GM12878 (cell line): ENCODE results near the gene MRRF. TPM values are rescaled to one million over a fixed set of nuclear protein-coding genes. Genes with fewer than 3 reads are reported as not detected.

Source experiments
- ATAC-seq: fragments of 200-7000 bp; cut with Tn5 transposase; 3 replicates; pipeline ENCODE4 v1.9.1; 2020; ENCODE audit warnings: mild to moderate bottlenecking, moderate library complexity
- BruUV-seq: library from RNA; stranded (reverse); fragments of 400-500 nt; replicated peaks from 2 replicates; lab custom pipeline; 2021; lab: Mats Ljungman, UMichigan
- CTCF ChIA-PET: fragments of 300-600 bp; sonication (Branson Sonifier 250); formaldehyde crosslinking; extraction: SDS; loops from one replicate; lab custom pipeline; 2021; ENCODE audit warnings: inconsistent platforms; lab: Yijun Ruan, JAX
- POLR2A ChIA-PET: fragments of 350-600 bp; formaldehyde crosslinking; extraction: SDS; loops from one replicate; lab custom pipeline; 2021; ENCODE audit warnings: inconsistent platforms; lab: Charles Lee
- RAD21 ChIA-PET: fragments of 300-600 bp; sonication (Branson Sonifier 250); formaldehyde crosslinking; loops from one replicate; lab custom pipeline; 2023; ENCODE audit warnings: antibody characterized with exemption; ENCODE audit not compliant: unreplicated experiment; lab: Charles Lee
- SMC1A ChIA-PET: fragments of 300-600 bp; sonication (Branson Sonifier 250); formaldehyde crosslinking; loops from one replicate; lab custom pipeline; 2023; ENCODE audit not compliant: unreplicated experiment, uncharacterized antibody; lab: Charles Lee
- DNase-seq: peaks from one replicate; pipeline ENCODE4 v3.0.0-alpha.2; 2011; ENCODE audit warnings: low read depth, low spot score
- FAIRE-seq: peaks from 3 replicates; lab custom pipeline; 2011; peaks lifted over from hg19 to GRCh38; lab: Jason Lieb, UNC
- H2AFZ ChIP-seq: 2 replicates; pipeline ENCODE4 v1.6.0; 2011; ENCODE audit warnings: low read depth, low read length, control low read depth; ENCODE audit not compliant: control insufficient read depth
- H3K27ac ChIP-seq: 2 replicates; pipeline ENCODE4 v1.5.1; 2011; ENCODE audit warnings: control low read depth; ENCODE audit not compliant: control insufficient read depth, insufficient read depth
- H3K27me3 ChIP-seq, 2 experiments: replicated peaks in 1 of 2; 2 replicates each; pipeline versions ENCODE4 v1.6.0 to v1.6.1; 2011; ENCODE audit warnings: low read length in 1 of 2; ENCODE audit not compliant: control insufficient read depth in 2 of 2, insufficient read depth in 2 of 2
- H3K36me3 ChIP-seq, 2 experiments: 2 replicates each; pipeline ENCODE4 v1.5.1; 2011; ENCODE audit warnings: low read length in 1 of 2; ENCODE audit not compliant: control insufficient read depth in 2 of 2, insufficient read depth in 2 of 2
- H3K4me1 ChIP-seq: 2 replicates; pipeline ENCODE4 v1.6.1; 2011; ENCODE audit warnings: mild to moderate bottlenecking, low read length, moderate library complexity, mixed read lengths; ENCODE audit not compliant: control insufficient read depth, insufficient read depth
- H3K4me2 ChIP-seq: 2 replicates; pipeline ENCODE4 v1.6.0; 2011; ENCODE audit warnings: control low read depth; ENCODE audit not compliant: control insufficient read depth, insufficient read depth
- H3K4me3 ChIP-seq: fragments of 200-600 bp; sonication (generic); 2 replicates; pipeline ENCODE4 v1.5.1; 2016
- H3K79me2 ChIP-seq: 2 replicates; pipeline ENCODE4 v1.6.0; 2011; ENCODE audit warnings: low read length; ENCODE audit not compliant: control insufficient read depth, insufficient read depth
- H3K9ac ChIP-seq: 2 replicates; pipeline ENCODE4 v1.8.0; 2011; ENCODE audit warnings: low read length, control low read depth, mixed read lengths; ENCODE audit not compliant: control insufficient read depth, insufficient read depth
- H3K9me3 ChIP-seq: replicated peaks from 3 replicates; pipeline ENCODE4 v1.5.1; 2011; ENCODE audit warnings: mild to moderate bottlenecking, low read length; ENCODE audit not compliant: control insufficient read depth, insufficient read depth
- H4K20me1 ChIP-seq: 2 replicates; pipeline ENCODE4 v1.6.0; 2011; ENCODE audit not compliant: control insufficient read depth, insufficient read depth
- MEF2A ChIP-seq: IDR thresholded peaks from 2 replicates; pipeline ENCODE4 v1.6.1; 2011; ENCODE audit warnings: low read depth, mild to moderate bottlenecking, low read length, moderate library complexity; ENCODE audit not compliant: insufficient read depth
- NBN ChIP-seq: fragments of 450-650 bp; IDR thresholded peaks from 2 replicates; pipeline ENCODE4 v1.6.1; 2016
- TAF1 ChIP-seq: IDR thresholded peaks from 2 replicates; pipeline ENCODE4 v1.6.1; 2011; ENCODE audit warnings: mild to moderate bottlenecking, low read depth, low read length, borderline replicate concordance
- ZBED1 ChIP-seq: IDR thresholded peaks from 2 replicates; pipeline ENCODE4 v1.6.1; 2016; ENCODE audit warnings: borderline replicate concordance
- WGBS: methylation state at CpG from one replicate; pipeline ENCODE4 v1.1.6; 2016; ENCODE audit warnings: low lambda C conversion rate; ENCODE audit not compliant: insufficient replicate concordance, insufficient coverage; ENCODE audit errors: missing lambda C conversion rate; 5-methylcytosine and 5-hydroxymethylcytosine counted together
- in situ Hi-C: fragments of 300-500 bp; cut with MboI; formaldehyde crosslinking; loops from 9 replicates; pipeline ENCODE4 v1.14.3; 2018; ENCODE audit warnings: mixed read lengths
- intact Hi-C: fragments of 100-400 bp; cut with micrococcal nuclease; formaldehyde crosslinking; loops from one replicate; pipeline ENCODE4 v1.14.2; 2022; ENCODE audit not compliant: unreplicated experiment
- polyA plus RNA-seq, 11 experiments: library from polyadenylated mRNA; depleted of rRNA in 4 of 11; unstranded in 6 of 11; stranded (reverse) in 5 of 11; fragments of >200 nt; fragmentation: Nextera tagmentation in 4 of 11; fragmentation: Illumina TruSeq in 1 of 11; extraction: Ambion mirVana in 4 of 11; extraction: Trizol in 1 of 11; gene quantifications; 1 replicate in 1 of 11; 2 replicates in 10 of 11; pipeline versions ENCODE4 v1.2.1 to v1.2.3, GENCODE V29; 2011 to 2016; ENCODE audit warnings: inconsistent platforms in 2 of 11, missing spikeins in 2 of 11, low read depth in 1 of 11
- total RNA-seq, 4 experiments: library from RNA; depleted of rRNA in 3 of 4; stranded (reverse); fragments of >200 nt in 3 of 4; fragmentation: Illumina TruSeq in 1 of 4; extraction: Trizol in 1 of 4; gene quantifications; 2 replicates each; pipeline versions ENCODE4 v1.2.1 to v1.2.3, GENCODE V29; 2013 to 2021
- TF ChIP-seq, protein P1 (sequence below): fragments of 450-650 bp; IDR thresholded peaks from 2 replicates; pipeline ENCODE4 v1.6.1; 2018; ENCODE audit warnings: borderline replicate concordance, mild to moderate bottlenecking; ENCODE audit not compliant: partially characterized antibody
- TF ChIP-seq, protein P2 (sequence below): fragments of 450-650 bp; formaldehyde crosslinking; IDR thresholded peaks from 2 replicates; pipeline ENCODE4 v1.4.0; 2020; ENCODE audit warnings: mild to moderate bottlenecking, moderate library complexity
- TF ChIP-seq, protein P3 (sequence below): IDR thresholded peaks from 2 replicates; pipeline ENCODE4 v1.6.1; 2012; ENCODE audit warnings: low read length, inconsistent platforms
- TF ChIP-seq, protein P4 (sequence below): fragments of 450-650 bp; formaldehyde crosslinking; IDR thresholded peaks from 2 replicates; pipeline ENCODE4 v1.4.0; 2022; ENCODE audit warnings: mild to moderate bottlenecking, moderate library complexity

MRRF gene
- total and polyA plus RNA-seq, 10 of the 15 experiments (the other 5 are each of a cell fraction or from before 2014, with no cell fraction given) = 64.8 to 112 (median 76.4) TPM

DNA sequence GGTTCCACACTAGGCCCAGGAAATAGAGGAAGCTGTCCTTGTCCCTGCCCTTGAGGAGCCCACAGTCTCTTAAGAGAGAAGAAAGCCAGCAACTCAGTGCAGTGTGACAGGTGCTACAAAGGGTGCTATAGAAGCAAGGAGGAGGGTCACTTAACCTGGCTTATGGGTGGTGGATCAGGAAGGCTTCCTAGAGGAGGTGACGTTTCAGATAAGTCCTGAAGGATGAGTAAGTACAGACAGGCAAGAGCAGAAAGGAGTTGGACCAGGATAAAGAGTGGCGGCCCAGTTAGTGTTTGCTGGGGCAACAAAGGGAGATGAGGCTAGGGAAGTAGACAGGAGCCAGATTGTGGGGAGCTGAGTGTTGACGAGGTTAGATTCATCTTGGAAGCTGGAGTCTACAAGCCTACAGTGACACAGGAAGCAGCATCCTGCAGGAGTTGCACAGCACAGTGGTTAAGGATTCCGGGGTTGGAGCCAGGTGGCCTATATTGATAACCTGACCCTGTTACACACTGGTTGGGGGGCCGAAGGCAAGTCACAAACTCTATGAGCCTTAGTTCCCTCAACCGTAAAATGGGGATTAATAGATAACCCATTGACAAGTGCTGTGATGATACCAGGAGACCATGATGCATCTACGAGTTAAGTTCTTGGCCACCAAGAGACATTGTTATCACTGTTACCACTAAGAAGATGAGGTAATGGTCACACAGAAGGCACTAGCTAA lies 30.5 kb upstream of the MRRF start:
- Histone ChIP-seq H4K20me1 (no peaks in the 10 kb centered on the region; the same call in 1 of the 2 replicates), H3K36me3 (no peaks in the 10 kb centered on the region), H3K9me3 (no peaks in the 10 kb centered on the region), H2AFZ (no peak overlapping the region), H3K27ac (no peak overlapping the region), H3K4me2 (no peak overlapping the region), H3K9ac (no peak overlapping the region), H3K4me1 (no peaks in the 10 kb centered on the region), H3K27me3 (peaks cover 6 to 17% of the 10 kb centered on the region in 2 experiments), H3K79me2 (no peaks in the 10 kb centered on the region), H3K4me3 (no peak overlapping the region)
- ChIA-PET POLR2A (interaction anchor here (0.6 kb wide), 1 partner anchor 910 kb away, joined by 4 read pairs; no protein-coding TSS in a partner anchor), CTCF (interaction anchor here (0.7 kb wide), 1 partner anchor 51 kb away, joined by 3 read pairs; no protein-coding TSS in a partner anchor), SMC1A (no interaction called here), RAD21 (no interaction called here)
- ATAC-seq = no peak
- intact Hi-C loops = no loop called here
- no peak for DNase-seq
- in situ Hi-C loops = no loop called here
- TF ChIP-seq, protein P1, sequence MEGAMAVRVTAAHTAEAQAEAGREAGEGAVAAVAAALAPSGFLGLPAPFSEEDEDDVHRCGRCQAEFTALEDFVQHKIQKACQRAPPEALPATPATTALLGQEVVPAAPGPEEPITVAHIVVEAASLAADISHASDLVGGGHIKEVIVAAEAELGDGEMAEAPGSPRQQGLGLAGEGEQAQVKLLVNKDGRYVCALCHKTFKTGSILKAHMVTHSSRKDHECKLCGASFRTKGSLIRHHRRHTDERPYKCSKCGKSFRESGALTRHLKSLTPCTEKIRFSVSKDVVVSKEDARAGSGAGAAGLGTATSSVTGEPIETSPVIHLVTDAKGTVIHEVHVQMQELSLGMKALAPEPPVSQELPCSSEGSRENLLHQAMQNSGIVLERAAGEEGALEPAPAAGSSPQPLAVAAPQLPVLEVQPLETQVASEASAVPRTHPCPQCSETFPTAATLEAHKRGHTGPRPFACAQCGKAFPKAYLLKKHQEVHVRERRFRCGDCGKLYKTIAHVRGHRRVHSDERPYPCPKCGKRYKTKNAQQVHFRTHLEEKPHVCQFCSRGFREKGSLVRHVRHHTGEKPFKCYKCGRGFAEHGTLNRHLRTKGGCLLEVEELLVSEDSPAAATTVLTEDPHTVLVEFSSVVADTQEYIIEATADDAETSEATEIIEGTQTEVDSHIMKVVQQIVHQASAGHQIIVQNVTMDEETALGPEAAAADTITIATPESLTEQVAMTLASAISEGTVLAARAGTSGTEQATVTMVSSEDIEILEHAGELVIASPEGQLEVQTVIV = no peak
- TF ChIP-seq MEF2A = no peak
- TF ChIP-seq, protein P2, sequence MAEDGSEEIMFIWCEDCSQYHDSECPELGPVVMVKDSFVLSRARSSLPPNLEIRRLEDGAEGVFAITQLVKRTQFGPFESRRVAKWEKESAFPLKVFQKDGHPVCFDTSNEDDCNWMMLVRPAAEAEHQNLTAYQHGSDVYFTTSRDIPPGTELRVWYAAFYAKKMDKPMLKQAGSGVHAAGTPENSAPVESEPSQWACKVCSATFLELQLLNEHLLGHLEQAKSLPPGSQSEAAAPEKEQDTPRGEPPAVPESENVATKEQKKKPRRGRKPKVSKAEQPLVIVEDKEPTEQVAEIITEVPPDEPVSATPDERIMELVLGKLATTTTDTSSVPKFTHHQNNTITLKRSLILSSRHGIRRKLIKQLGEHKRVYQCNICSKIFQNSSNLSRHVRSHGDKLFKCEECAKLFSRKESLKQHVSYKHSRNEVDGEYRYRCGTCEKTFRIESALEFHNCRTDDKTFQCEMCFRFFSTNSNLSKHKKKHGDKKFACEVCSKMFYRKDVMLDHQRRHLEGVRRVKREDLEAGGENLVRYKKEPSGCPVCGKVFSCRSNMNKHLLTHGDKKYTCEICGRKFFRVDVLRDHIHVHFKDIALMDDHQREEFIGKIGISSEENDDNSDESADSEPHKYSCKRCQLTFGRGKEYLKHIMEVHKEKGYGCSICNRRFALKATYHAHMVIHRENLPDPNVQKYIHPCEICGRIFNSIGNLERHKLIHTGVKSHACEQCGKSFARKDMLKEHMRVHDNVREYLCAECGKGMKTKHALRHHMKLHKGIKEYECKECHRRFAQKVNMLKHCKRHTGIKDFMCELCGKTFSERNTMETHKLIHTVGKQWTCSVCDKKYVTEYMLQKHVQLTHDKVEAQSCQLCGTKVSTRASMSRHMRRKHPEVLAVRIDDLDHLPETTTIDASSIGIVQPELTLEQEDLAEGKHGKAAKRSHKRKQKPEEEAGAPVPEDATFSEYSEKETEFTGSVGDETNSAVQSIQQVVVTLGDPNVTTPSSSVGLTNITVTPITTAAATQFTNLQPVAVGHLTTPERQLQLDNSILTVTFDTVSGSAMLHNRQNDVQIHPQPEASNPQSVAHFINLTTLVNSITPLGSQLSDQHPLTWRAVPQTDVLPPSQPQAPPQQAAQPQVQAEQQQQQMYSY (CRISPR knock-in tag) = no peak
- no peak for TF ChIP-seq ZBED1
- TF ChIP-seq, protein P3, sequence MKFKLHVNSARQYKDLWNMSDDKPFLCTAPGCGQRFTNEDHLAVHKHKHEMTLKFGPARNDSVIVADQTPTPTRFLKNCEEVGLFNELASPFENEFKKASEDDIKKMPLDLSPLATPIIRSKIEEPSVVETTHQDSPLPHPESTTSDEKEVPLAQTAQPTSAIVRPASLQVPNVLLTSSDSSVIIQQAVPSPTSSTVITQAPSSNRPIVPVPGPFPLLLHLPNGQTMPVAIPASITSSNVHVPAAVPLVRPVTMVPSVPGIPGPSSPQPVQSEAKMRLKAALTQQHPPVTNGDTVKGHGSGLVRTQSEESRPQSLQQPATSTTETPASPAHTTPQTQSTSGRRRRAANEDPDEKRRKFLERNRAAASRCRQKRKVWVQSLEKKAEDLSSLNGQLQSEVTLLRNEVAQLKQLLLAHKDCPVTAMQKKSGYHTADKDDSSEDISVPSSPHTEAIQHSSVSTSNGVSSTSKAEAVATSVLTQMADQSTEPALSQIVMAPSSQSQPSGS = no peak
- TF ChIP-seq NBN = no peak
- TF ChIP-seq, protein P4, sequence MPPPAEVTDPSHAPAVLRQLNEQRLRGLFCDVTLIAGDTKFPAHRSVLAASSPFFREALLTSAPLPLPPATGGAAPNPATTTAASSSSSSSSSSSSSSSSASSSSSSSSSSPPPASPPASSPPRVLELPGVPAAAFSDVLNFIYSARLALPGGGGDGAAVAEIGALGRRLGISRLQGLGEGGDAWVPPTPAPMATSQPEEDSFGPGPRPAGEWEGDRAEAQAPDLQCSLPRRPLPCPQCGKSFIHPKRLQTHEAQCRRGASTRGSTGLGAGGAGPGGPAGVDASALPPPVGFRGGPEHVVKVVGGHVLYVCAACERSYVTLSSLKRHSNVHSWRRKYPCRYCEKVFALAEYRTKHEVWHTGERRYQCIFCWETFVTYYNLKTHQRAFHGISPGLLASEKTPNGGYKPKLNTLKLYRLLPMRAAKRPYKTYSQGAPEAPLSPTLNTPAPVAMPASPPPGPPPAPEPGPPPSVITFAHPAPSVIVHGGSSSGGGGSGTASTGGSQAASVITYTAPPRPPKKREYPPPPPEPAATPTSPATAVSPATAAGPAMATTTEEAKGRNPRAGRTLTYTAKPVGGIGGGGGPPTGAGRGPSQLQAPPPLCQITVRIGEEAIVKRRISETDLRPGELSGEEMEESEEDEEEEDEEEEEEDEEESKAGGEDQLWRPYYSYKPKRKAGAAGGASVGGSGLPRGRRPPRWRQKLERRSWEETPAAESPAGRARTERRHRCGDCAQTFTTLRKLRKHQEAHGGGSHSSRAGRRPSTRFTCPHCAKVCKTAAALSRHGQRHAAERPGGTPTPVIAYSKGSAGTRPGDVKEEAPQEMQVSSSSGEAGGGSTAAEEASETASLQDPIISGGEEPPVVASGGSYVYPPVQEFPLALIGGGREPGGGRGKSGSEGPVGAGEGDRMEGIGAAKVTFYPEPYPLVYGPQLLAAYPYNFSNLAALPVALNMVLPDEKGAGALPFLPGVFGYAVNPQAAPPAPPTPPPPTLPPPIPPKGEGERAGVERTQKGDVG (CRISPR knock-in tag) = no peak
- no peak for TF ChIP-seq TAF1
- no TSS peak for BruUV-seq
- no peak for FAIRE-seq
- 53% methylated on average over 7 of the region's 7 CpGs for WGBS
